Endothelial cell of umbilical vein (primary cell): ENCODE results near the gene DPP9. TPM values are rescaled to one million over a fixed set of nuclear protein-coding genes. Genes with fewer than 3 reads are reported as not detected.

Experiments used
- BruUV-seq: library from RNA; stranded (reverse); fragments of 400-500 nt; replicated peaks from 2 replicates; lab custom pipeline; 2021; lab: Mats Ljungman, UMichigan
- CTCF ChIA-PET: fragments of 300-600, 350-600 bp; sonication (Branson Sonifier 250); formaldehyde crosslinking; loops from one replicate; lab custom pipeline; 2021; ENCODE audit warnings: antibody characterized with exemption, inconsistent platforms; lab: Charles Lee
- POLR2A ChIA-PET: fragments of 300-600, 350-600 bp; sonication (Branson Sonifier 250); formaldehyde crosslinking; loops from one replicate; lab custom pipeline; 2021; ENCODE audit warnings: antibody characterized with exemption, inconsistent platforms; lab: Charles Lee
- DNase-seq: peaks from one replicate; pipeline ENCODE4 v3.0.0-alpha.2; 2011; ENCODE audit warnings: low read depth, low spot score
- FAIRE-seq: peaks from 2 replicates; lab custom pipeline; 2011; peaks lifted over from hg19 to GRCh38; lab: Jason Lieb, UNC
- H2AFZ ChIP-seq: 2 replicates; pipeline ENCODE4 v1.6.0; 2012; ENCODE audit warnings: low read depth, low read length, control low read depth, inconsistent platforms
- H3K27ac ChIP-seq: 2 replicates; pipeline ENCODE4 v1.5.1; 2011; ENCODE audit warnings: low read depth, mild to moderate bottlenecking, control low read depth, low read length, moderate library complexity; ENCODE audit not compliant: insufficient read depth
- H3K27me3 ChIP-seq, 2 experiments: 2 replicates each; pipeline versions ENCODE4 v1.6.0 to v1.6.1; 2011; ENCODE audit warnings: low read length in 2 of 2, mixed read lengths in 1 of 2; ENCODE audit not compliant: control insufficient read depth in 2 of 2, insufficient read depth in 2 of 2
- H3K36me3 ChIP-seq, 2 experiments: 2 replicates in 1 of 2; 3 replicates in 1 of 2; pipeline ENCODE4 v1.5.1; 2011; ENCODE audit warnings: low read length in 2 of 2, mild to moderate bottlenecking in 1 of 2, moderate library complexity in 1 of 2; ENCODE audit not compliant: control insufficient read depth in 2 of 2, insufficient read depth in 2 of 2; ENCODE audit errors: extremely low read depth in 1 of 2
- H3K4me1 ChIP-seq: 3 replicates; pipeline ENCODE4 v1.5.1; 2011; ENCODE audit warnings: mild to moderate bottlenecking, low read length; ENCODE audit not compliant: control insufficient read depth, insufficient read depth; ENCODE audit errors: extremely low read depth
- H3K4me2 ChIP-seq: 2 replicates; pipeline ENCODE4 v1.6.1; 2011; ENCODE audit warnings: low read length, control low read depth, mixed read lengths; ENCODE audit not compliant: insufficient read depth
- H3K4me3 ChIP-seq, 3 experiments: fragments of 200-600 bp in 1 of 3; sonication (generic), shearing (Covaris generic) in 1 of 3; replicated peaks in 1 of 3; 2 replicates each; pipeline ENCODE4 v1.5.1; 2011 to 2016; ENCODE audit warnings: control low read depth in 3 of 3, low read length in 3 of 3, mild to moderate bottlenecking in 2 of 3, inconsistent platforms in 1 of 3, low read depth in 1 of 3, moderate library complexity in 1 of 3; ENCODE audit not compliant: insufficient read depth in 1 of 3
- H3K79me2 ChIP-seq: 2 replicates; pipeline ENCODE4 v1.6.0; 2012; ENCODE audit warnings: low read length, inconsistent platforms; ENCODE audit not compliant: control insufficient read depth, insufficient read depth
- H3K9ac ChIP-seq: replicated peaks from 2 replicates; pipeline ENCODE3; 2011; ENCODE audit warnings: low read length, control low read depth; ENCODE audit not compliant: insufficient read depth; ENCODE audit errors: extremely low read depth
- H3K9me1 ChIP-seq: replicated peaks from 3 replicates; pipeline ENCODE4 v1.6.0; 2011; ENCODE audit warnings: mild to moderate bottlenecking, low read length; ENCODE audit not compliant: control insufficient read depth, insufficient read depth; ENCODE audit errors: extremely low read depth
- H3K9me3 ChIP-seq: replicated peaks from 2 replicates; pipeline ENCODE4 v1.5.1; 2012; ENCODE audit warnings: low read length, inconsistent platforms; ENCODE audit not compliant: control insufficient read depth, insufficient read depth
- H4K20me1 ChIP-seq: replicated peaks from 2 replicates; pipeline ENCODE3; 2011; ENCODE audit warnings: mild to moderate bottlenecking, low read length; ENCODE audit not compliant: control insufficient read depth, insufficient read depth; ENCODE audit errors: extremely low read depth
- EZH2 ChIP-seq: IDR thresholded peaks from 2 replicates; pipeline ENCODE4 v1.6.1; 2012; ENCODE audit warnings: borderline replicate concordance, low read depth, mild to moderate bottlenecking, moderate library complexity, low read length, inconsistent platforms; ENCODE audit not compliant: severe bottlenecking
- FOS ChIP-seq: IDR thresholded peaks from 2 replicates; pipeline ENCODE4 v1.6.1; 2011; ENCODE audit warnings: mild to moderate bottlenecking, low read length, moderate library complexity, borderline replicate concordance; ENCODE audit not compliant: insufficient read depth
- GATA2 ChIP-seq: IDR thresholded peaks from 2 replicates; pipeline ENCODE4 v1.7.0; 2011; ENCODE audit warnings: low read depth, mild to moderate bottlenecking, moderate library complexity, mixed read lengths, low read length; ENCODE audit not compliant: insufficient read length, insufficient read depth
- JUN ChIP-seq: IDR thresholded peaks from 2 replicates; pipeline ENCODE4 v1.6.1; 2011; ENCODE audit warnings: borderline replicate concordance, low read depth; ENCODE audit not compliant: insufficient read length, insufficient read depth
- MYC ChIP-seq: IDR thresholded peaks from one replicate; pipeline ENCODE4 v1.6.1; 2011; ENCODE audit warnings: mild to moderate bottlenecking, low read depth, low read length
- POLR2A ChIP-seq: IDR thresholded peaks from 2 replicates; pipeline ENCODE4 v1.6.1; 2012; ENCODE audit warnings: low read depth, mild to moderate bottlenecking, control low read depth, low read length
- POLR2AphosphoS5 ChIP-seq: IDR thresholded peaks from 2 replicates; pipeline ENCODE4 v1.6.1; 2012; ENCODE audit warnings: low read depth, mild to moderate bottlenecking, control low read depth, low read length, moderate library complexity; ENCODE audit not compliant: insufficient read depth
- dilution Hi-C: fragments of 300-500 bp; cut with MboI; formaldehyde crosslinking; loops from one replicate; pipeline ENCODE4 v1.15.0; 2019; ENCODE audit warnings: low sequenced_read_pairs; ENCODE audit not compliant: extremely low pct_ligation_motif_present
- intact Hi-C: fragments of 100-400 bp; cut with micrococcal nuclease; formaldehyde crosslinking; loops from one replicate; pipeline ENCODE4 v1.10.0; 2022
- polyA plus RNA-seq, 4 experiments: library from polyadenylated mRNA; depleted of rRNA in 3 of 4; stranded (reverse) in 3 of 4; unstranded in 1 of 4; fragments of >200 nt; gene quantifications; 2 replicates each; pipeline versions ENCODE4 v1.2.1 to v1.2.3, GENCODE V29; 2011 to 2012; ENCODE audit warnings: missing spikeins in 1 of 4
- total RNA-seq: library from RNA; stranded (reverse); gene quantifications from 2 replicates; pipeline ENCODE4 v1.2.3, GENCODE V29; 2021
- TF ChIP-seq, protein P1 (sequence below), 2 donors: IDR thresholded peaks; 1 replicate in 1 of 2; 2 replicates in 1 of 2; pipeline ENCODE4 v1.5.1; 2011; ENCODE audit warnings: low read length in 2 of 2, mild to moderate bottlenecking in 2 of 2, moderate library complexity in 2 of 2, control low read depth in 1 of 2, inconsistent platforms in 1 of 2, low read depth in 1 of 2; ENCODE audit not compliant: insufficient read depth in 1 of 2; ENCODE audit errors: extremely low read depth in 1 of 2
- TF ChIP-seq, protein P2 (sequence below): IDR thresholded peaks from 2 replicates; pipeline ENCODE4 v1.6.1; 2011; ENCODE audit not compliant: insufficient read depth, insufficient read length

DPP9 gene
- total and polyA plus RNA-seq, 2 donors (not counting 3 experiments of a cell fraction or from before 2014, with no cell fraction given), result 31.5 to 98.0 TPM

DNA sequence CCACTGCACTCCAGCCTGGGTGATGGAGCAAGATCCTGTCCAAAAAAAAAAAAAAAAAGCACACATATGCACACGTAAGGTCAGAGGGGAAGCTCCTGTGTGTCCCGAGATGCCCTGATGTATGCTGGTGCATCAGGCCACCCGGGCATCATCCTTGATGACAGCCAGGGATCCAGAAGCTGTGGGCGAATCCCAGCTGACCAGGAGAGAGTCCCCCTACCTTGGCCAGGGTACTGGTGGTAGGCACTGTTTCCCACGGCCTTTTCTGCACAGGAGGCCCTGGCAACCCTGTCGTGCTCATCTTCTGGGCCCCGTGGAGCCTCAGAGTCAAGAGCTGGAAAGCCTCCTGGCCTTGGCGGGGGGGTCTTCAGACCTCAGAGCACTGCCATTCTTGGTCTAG is 67.5 kb downstream of the DPP9 start:
- Histone ChIP-seq H3K79me2 (no peaks in the 10 kb centered on the region), H3K9me3 (no peaks in the 10 kb centered on the region), H3K4me1 (no peaks in the 10 kb centered on the region), H3K9ac (no peak overlapping the region), H3K27ac (no peak overlapping the region), H3K27me3 (no peaks in the 10 kb centered on the region), H2AFZ (no peak overlapping the region), H3K4me3 (no peak overlapping the region), H4K20me1 (no peaks in the 10 kb centered on the region), H3K4me2 (no peak overlapping the region), H3K36me3 (peaks cover 7 to 34% of the 10 kb centered on the region in 2 experiments), H3K9me1 (no peaks in the 10 kb centered on the region)
- no peak for DNase-seq
- no peak for FAIRE-seq
- intact Hi-C loops (no loop called here), dilution Hi-C loops (no loop called here)
- no TSS peak for BruUV-seq
- CTCF ChIA-PET, result no interaction called here
- TF ChIP-seq, protein P1, sequence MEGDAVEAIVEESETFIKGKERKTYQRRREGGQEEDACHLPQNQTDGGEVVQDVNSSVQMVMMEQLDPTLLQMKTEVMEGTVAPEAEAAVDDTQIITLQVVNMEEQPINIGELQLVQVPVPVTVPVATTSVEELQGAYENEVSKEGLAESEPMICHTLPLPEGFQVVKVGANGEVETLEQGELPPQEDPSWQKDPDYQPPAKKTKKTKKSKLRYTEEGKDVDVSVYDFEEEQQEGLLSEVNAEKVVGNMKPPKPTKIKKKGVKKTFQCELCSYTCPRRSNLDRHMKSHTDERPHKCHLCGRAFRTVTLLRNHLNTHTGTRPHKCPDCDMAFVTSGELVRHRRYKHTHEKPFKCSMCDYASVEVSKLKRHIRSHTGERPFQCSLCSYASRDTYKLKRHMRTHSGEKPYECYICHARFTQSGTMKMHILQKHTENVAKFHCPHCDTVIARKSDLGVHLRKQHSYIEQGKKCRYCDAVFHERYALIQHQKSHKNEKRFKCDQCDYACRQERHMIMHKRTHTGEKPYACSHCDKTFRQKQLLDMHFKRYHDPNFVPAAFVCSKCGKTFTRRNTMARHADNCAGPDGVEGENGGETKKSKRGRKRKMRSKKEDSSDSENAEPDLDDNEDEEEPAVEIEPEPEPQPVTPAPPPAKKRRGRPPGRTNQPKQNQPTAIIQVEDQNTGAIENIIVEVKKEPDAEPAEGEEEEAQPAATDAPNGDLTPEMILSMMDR (IDR thresholded peaks at IDR 0.05; ENCODE audit: extremely low read depth in 1 of 2, insufficient read depth in 1 of 2, low read depth in 1 of 2, low read length in 2 of 2), result no peak
- TF ChIP-seq EZH2 (no peak), JUN (no peak), MYC (no peak), POLR2A (peak; percentile 73), FOS (no peak), GATA2 (no peak), POLR2AphosphoS5 (peak; percentile 55)
- TF ChIP-seq, protein P2, sequence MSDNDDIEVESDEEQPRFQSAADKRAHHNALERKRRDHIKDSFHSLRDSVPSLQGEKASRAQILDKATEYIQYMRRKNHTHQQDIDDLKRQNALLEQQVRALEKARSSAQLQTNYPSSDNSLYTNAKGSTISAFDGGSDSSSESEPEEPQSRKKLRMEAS, result no peak
- POLR2A ChIA-PET, result no interaction called here
